ENCODE data around the gene DNAJB9.

The DNAJB9 gene

DNA sequence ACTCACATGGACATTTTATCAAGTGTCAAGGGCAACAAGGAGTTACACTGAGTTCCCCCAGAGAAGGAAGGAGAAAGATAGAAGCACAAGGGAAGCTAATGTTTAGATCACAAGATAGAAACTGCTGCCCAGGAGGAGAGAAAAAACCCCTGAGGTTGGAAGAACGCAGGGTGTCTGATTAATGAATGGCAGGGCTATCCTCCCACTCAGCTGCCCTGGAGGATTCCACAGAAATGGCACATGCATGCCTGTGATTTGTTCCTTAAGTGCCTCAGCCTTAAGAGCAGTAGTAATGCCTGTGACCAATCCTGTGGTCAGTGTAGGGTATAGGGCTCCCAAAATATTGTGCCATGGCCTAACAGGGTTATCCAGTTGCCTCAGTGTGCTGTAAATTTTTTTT, 20.2 kb downstream of the DNAJB9 start:
- no peak for TF ChIP-seq CSRNP3 (CRISPR knock-in tag; IDR thresholded peaks at IDR 0.05)
- no peak for TF ChIP-seq ZNF70 (CRISPR knock-in tag; IDR thresholded peaks at IDR 0.05)
- TF ChIP-seq ISL1 (CRISPR knock-in tag; IDR thresholded peaks at IDR 0.05): no peak
- TF ChIP-seq ZNF8 (CRISPR knock-in tag; IDR thresholded peaks at IDR 0.05): no peak
- no peak for TF ChIP-seq BACH2 (CRISPR knock-in tag; IDR thresholded peaks at IDR 0.05; ENCODE audit: borderline replicate concordance)
- TF ChIP-seq CREB5 (CRISPR knock-in tag; IDR thresholded peaks at IDR 0.05; ENCODE audit: low read depth): no peak
- TF ChIP-seq ZC3H10 (CRISPR knock-in tag; IDR thresholded peaks at IDR 0.05): no peak
- ATAC-seq: peak; percentile 30; the same call in 2 of the 3 replicates

- TF ChIP-seq PPARA (CRISPR knock-in tag; IDR thresholded peaks at IDR 0.05; ENCODE audit: borderline replicate concordance) (no peak), CSRNP3 (CRISPR knock-in tag; IDR thresholded peaks at IDR 0.05) (no peak), ZNF70 (CRISPR knock-in tag; IDR thresholded peaks at IDR 0.05) (no peak), BACH2 (CRISPR knock-in tag; IDR thresholded peaks at IDR 0.05; ENCODE audit: borderline replicate concordance) (no peak), GLIS3 (CRISPR knock-in tag; IDR thresholded peaks at IDR 0.05) (no peak), ARNTL (CRISPR knock-in tag; IDR thresholded peaks at IDR 0.05; ENCODE audit: borderline replicate concordance, low read depth) (no peak), SNAI2 (CRISPR knock-in tag; IDR thresholded peaks at IDR 0.05) (no peak), TSHZ2 (CRISPR knock-in tag; IDR thresholded peaks at IDR 0.05) (no peak), ESRRG (CRISPR knock-in tag; IDR thresholded peaks at IDR 0.05) (no peak)
- ATAC-seq: no peak
Measured at GRCh38 chr7:108590606-108591005, 20.9 kb downstream of the DNAJB9 start.

- TF ChIP-seq ISL1 (CRISPR knock-in tag; IDR thresholded peaks at IDR 0.05) (peak; percentile 62), PPARA (CRISPR knock-in tag; IDR thresholded peaks at IDR 0.05; ENCODE audit: borderline replicate concordance) (no peak), TSHZ2 (CRISPR knock-in tag; IDR thresholded peaks at IDR 0.05) (peak; percentile 44; the same call in 1 of the 2 replicates), CSDC2 (CRISPR knock-in tag; IDR thresholded peaks at IDR 0.05) (no peak), TCF4 (CRISPR knock-in tag; IDR thresholded peaks at IDR 0.05; ENCODE audit: borderline replicate concordance) (peak; percentile 50; the same call in 1 of the 2 replicates), BACH2 (CRISPR knock-in tag; IDR thresholded peaks at IDR 0.05; ENCODE audit: borderline replicate concordance) (0 out of 2 replicates have a peak, but pooled peaks have one; percentile 15)
- peak; percentile 91 for ATAC-seq
Measured at GRCh38 chr7:108592646-108593201, 23.1 kb downstream of the DNAJB9 start.

DNA sequence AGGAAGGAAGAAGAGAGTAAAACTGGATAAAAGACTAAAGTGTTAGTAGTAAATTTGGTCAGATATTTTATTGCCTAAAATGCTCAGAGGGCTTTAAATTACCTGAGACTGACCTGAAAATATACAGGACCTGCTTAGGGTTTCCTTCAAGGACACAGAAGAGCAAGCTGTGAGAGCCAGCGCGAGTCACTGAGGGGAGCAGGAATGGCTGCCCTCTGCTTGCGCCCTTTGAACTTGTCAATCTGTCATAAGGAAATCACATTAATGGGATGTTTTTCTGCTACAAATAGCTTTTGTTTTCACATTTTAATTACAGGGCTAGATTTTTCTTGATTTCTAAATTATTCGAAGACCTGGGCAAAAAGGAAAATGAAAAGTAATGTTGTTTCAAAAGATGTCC, 26.9 kb downstream of the DNAJB9 start:
- ATAC-seq: no peak
- TF ChIP-seq TCF4 (CRISPR knock-in tag; IDR thresholded peaks at IDR 0.05; ENCODE audit: borderline replicate concordance) (no peak), ESRRG (CRISPR knock-in tag; IDR thresholded peaks at IDR 0.05) (no peak), ZC3H10 (CRISPR knock-in tag; IDR thresholded peaks at IDR 0.05) (no peak), ISL1 (CRISPR knock-in tag; IDR thresholded peaks at IDR 0.05) (no peak), TOX (CRISPR knock-in tag; IDR thresholded peaks at IDR 0.05; ENCODE audit: borderline replicate concordance) (no peak), CREB5 (CRISPR knock-in tag; IDR thresholded peaks at IDR 0.05; ENCODE audit: low read depth) (no peak), TSHZ2 (CRISPR knock-in tag; IDR thresholded peaks at IDR 0.05) (no peak), SNAI2 (CRISPR knock-in tag; IDR thresholded peaks at IDR 0.05) (no peak), GLIS3 (CRISPR knock-in tag; IDR thresholded peaks at IDR 0.05) (no peak)
